Measurements from ENCODE around the gene SKAP1.

SKAP1 gene

GRCh38 chr17:48443712-48444111 is 13.7 kb upstream of the SKAP1 start:
- Mint-ChIP-seq H3K27me3 (ENCODE audit: low read depth, poor library complexity) (no peaks in the 10 kb centered on the region), H3K36me3 (ENCODE audit: low read depth) (no peaks in the 10 kb centered on the region), H3K27ac (no peak overlapping the region), H3K9me3 (no peaks in the 10 kb centered on the region), H3K4me3 (no peak overlapping the region), H3K4me1 (peaks cover 56% of the 10 kb centered on the region)
- no peak for TF ChIP-seq CTCF (IDR thresholded peaks at IDR 0.05)
- DNase-seq, result no peak

GRCh38 chr17:48442819-48443218 is 12.8 kb upstream of the SKAP1 start:
- no peak for DNase-seq
- peaks cover 65% of the 10 kb centered on the region for H3K4me1 Mint-ChIP-seq
- H3K27me3 Mint-ChIP-seq (ENCODE audit: low read depth, poor library complexity), result peaks cover 3% of the 10 kb centered on the region
- H3K9me3 Mint-ChIP-seq, result no peaks in the 10 kb centered on the region
- no peak overlapping the region for H3K4me3 Mint-ChIP-seq
- TF ChIP-seq CTCF (IDR thresholded peaks at IDR 0.05), result no peak
- H3K27ac Mint-ChIP-seq, result no peak overlapping the region
- no peaks in the 10 kb centered on the region for H3K36me3 Mint-ChIP-seq (ENCODE audit: low read depth)

GRCh38 chr17:48441862-48442261 is 11.8 kb upstream of the SKAP1 start:
- DNase-seq, result no peak
- H3K27ac Mint-ChIP-seq, result no peak overlapping the region
- H3K9me3 Mint-ChIP-seq, result no peaks in the 10 kb centered on the region
- no peak for TF ChIP-seq CTCF (IDR thresholded peaks at IDR 0.05)
- H3K27me3 Mint-ChIP-seq (ENCODE audit: low read depth, poor library complexity), result peaks cover 8% of the 10 kb centered on the region
- peaks cover 65% of the 10 kb centered on the region for H3K4me1 Mint-ChIP-seq
- no peaks in the 10 kb centered on the region for H3K36me3 Mint-ChIP-seq (ENCODE audit: low read depth)
- no peak overlapping the region for H3K4me3 Mint-ChIP-seq

DNA sequence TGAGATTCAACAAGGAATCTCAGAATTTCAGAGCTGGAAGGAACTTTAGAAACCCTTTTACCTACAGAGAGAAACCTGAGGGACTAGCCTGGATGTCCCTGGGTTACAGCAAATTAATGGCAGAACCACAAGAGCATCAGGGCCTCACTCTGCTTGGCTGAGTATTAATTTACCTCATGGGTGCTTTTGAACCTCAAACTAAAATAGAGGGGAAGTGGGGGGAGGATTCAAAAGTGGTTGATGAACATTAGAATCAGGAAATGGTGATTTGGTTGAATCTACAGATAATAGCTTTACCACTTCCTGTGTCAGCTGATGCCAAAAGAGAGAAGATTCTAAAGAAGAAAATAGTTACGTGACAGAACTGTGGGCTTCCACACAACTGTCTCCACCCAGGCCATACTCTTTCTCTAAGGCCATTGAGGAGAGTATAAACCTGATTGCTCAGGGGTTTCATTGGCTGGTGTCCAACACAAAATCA is 11.3 kb upstream of the SKAP1 start:
- H3K4me1 Mint-ChIP-seq, result peaks cover 65% of the 10 kb centered on the region
- TF ChIP-seq CTCF (IDR thresholded peaks at IDR 0.05), result no peak
- no peak overlapping the region for H3K4me3 Mint-ChIP-seq
- no peaks in the 10 kb centered on the region for H3K36me3 Mint-ChIP-seq (ENCODE audit: low read depth)
- no peak overlapping the region for H3K27ac Mint-ChIP-seq
- H3K9me3 Mint-ChIP-seq, result no peaks in the 10 kb centered on the region
- H3K27me3 Mint-ChIP-seq (ENCODE audit: low read depth, poor library complexity), result peaks cover 13% of the 10 kb centered on the region
- DNase-seq, result no peak

- DNase-seq, result no peak
- Mint-ChIP-seq H3K27me3 (ENCODE audit: low read depth, poor library complexity) (peaks cover 19% of the 10 kb centered on the region), H3K4me3 (no peak overlapping the region), H3K9me3 (no peaks in the 10 kb centered on the region), H3K27ac (no peak overlapping the region), H3K4me1 (peaks cover 60% of the 10 kb centered on the region), H3K36me3 (ENCODE audit: low read depth) (no peaks in the 10 kb centered on the region)
- no peak for TF ChIP-seq CTCF (IDR thresholded peaks at IDR 0.05)
Observed at GRCh38 chr17:48440669-48441068, 10.7 kb upstream of the SKAP1 start.

DNA sequence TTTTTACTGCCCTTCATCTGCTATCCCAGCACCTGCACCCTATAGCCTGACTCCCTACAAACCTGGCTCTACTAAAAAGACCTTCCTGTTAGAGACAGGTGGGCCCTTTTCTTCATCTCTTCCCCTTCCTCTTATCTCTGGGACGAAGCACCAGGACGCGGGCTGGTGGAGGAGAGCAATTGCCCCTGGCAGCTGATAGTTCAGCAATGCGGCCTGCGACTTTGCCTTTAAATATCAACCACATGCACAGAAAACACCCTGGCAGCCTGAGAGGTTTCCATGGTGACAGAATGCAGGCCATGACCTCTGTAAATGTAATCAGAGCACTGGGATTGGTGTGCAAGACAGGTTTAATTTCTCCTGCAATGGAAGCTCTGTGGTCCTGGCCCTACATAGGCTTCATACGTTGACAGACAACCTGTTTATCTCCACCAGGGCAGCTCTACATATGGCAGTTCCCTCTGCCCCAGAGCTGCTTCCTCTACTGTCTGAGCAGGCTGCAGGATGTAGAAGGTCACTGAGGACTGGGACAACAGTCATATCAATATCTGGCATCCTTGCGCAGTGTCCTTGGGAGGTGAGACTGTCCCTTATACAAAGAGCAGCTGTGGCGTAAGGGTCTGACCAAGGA is 10.0 kb upstream of the SKAP1 start:
- H3K36me3 Mint-ChIP-seq (ENCODE audit: low read depth), result no peaks in the 10 kb centered on the region
- no peaks in the 10 kb centered on the region for H3K9me3 Mint-ChIP-seq
- H3K27me3 Mint-ChIP-seq (ENCODE audit: low read depth, poor library complexity), result peaks cover 19% of the 10 kb centered on the region
- DNase-seq, result peak; percentile 42
- peak overlapping the region; percentile 57 for H3K4me3 Mint-ChIP-seq
- H3K4me1 Mint-ChIP-seq, result peaks cover 53% of the 10 kb centered on the region
- no peak for TF ChIP-seq CTCF (IDR thresholded peaks at IDR 0.05)
- peak overlapping the region; percentile 74 for H3K27ac Mint-ChIP-seq

Measured in nephron progenitor cell (in vitro differentiated cells).